Anterior cingulate cortex (tissue), 58 donors: Measurements from ENCODE around the gene ZNF580.
A peak's percentile ranks its signal among the peaks of the same experiment; 100 is the strongest.

Experiments
- DNase-seq, 58 donors: peaks; one replicate each; lab custom pipeline; 2025; lab: John Stamatoyannopoulos, UW

ZNF580 gene

DNA sequence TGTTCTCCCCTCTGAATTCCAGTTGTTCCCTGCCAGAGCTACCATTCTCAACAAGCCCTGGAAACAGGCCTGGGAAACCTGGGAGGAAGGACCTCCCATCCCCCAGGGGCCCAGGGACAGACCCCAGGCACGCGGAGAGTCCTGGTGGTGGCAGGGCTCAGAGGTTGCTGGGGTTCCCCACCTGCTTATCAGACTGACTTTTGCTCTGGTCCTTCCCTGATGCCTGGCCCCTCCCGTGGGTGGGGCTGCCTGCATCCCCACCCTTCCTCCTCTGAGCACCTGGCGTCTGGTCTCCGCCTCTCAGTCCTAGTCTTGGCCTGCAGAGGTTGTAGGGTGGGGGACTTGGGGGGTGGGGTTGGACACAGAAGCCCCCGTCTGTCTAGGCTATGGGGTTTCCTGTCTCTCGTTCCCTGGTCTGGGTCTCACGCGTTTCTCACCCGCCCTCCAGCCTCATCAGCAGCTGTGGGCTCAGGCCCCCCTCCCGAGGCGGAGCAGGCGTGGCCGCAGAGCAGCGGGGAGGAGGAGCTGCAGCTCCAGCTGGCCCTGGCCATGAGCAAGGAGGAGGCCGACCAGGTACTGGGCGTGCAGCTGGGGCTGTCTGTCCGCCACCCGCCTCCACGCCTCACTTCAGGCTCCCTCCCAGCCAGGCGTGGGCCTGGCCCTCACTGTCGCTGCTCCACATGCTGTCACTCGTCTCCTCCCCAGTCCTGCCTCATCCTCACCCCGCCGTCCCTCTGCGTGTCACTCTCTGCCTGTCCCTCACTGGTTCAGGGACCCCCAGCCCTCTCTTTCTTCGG is 47.8 kb downstream of the ZNF580 start:
- DNase-seq = peak in 23 of 58 donors; percentile 5 to 67 (median 25)

- DNase-seq = no peak
These were observed 48.8 kb downstream of the ZNF580 start for GRCh38 chr19:55689411-55690108.

- DNase-seq = no peak
These were observed 49.4 kb downstream of the ZNF580 start for GRCh38 chr19:55690109-55690768.

DNA sequence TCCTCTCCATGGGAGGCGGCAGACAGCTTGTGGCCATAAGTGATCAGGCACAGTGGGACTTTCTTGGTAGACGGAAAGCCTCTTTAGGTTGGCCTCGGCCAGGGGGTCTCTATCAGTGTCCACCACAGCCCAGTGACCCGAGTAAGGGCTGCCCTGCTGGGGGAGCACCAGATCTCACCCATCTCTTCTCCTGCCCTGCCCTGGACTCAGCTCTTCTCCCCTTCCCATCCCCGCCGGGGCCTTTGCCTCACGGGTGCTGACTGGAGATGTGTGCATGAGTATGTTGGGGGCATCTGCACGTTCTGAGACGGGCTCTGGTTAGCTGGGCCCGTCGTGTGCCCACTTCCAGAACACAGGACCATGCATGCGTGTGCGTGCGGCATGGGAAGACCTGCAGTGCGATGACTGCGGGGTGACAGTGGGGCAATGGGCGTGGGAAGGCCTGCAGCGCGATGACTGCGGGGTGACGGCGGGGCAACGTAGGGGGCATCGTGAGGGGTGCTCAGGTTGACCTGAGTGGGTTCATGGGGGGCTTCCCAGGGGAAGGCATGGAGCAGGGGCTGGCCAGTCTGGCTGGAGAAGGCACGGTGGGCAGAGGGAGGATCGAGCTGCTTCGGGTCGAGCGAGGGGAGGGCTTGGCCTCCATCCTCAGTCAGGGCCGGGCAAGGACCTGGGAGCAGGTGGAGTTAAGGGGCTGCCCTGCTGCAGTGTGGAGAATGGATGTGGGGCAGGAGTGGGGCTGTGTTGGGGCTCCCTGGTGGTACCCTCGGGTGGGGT is 50.2 kb downstream of the ZNF580 start:
- DNase-seq = no peak

GRCh38 chr19:55691561-55692481 is 51.0 kb downstream of the ZNF580 start:
- no peak for DNase-seq

DNA sequence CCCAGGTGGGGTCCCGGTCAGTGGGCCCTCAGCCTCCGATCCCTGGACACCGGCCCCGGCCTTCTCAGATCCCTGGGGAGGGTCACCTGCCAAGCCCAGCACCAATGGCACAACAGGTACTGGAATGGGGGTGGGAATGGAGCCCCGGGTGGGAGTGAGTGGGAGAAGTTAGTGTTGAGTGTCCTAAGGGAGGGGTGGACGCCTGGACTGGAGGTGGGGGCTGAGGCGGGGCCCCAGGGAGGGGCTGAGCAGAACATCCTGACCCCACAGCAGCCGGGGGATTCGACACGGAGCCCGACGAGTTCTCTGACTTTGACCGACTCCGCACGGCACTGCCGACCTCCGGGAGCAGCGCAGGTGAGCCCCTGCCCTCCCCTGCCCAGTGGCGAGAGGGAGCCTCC is 51.9 kb downstream of the ZNF580 start:
- no peak for DNase-seq
